Muscle of leg (tissue), 16 donors: ENCODE measurements around the gene MTMR4. TPM values are rescaled to one million over a fixed set of nuclear protein-coding genes. Genes with fewer than 3 reads are reported as not detected.
"Not testable (repeated sequence)": the region's sequence is repeated elsewhere in the genome, so short reads cannot be mapped to it uniquely, and the experiment has no call there.

Experiments
- DNase-seq: peaks from one replicate; pipeline ENCODE4 v3.0.0; 2013
- H3K27ac ChIP-seq: one replicate; pipeline ENCODE4 v1.5.1; 2013; ENCODE audit warnings: mild to moderate bottlenecking, low read length, control low read depth
- H3K27me3 ChIP-seq: one replicate; pipeline ENCODE4 v1.6.1; 2013; ENCODE audit warnings: low read length; ENCODE audit not compliant: control insufficient read depth, insufficient read depth
- H3K36me3 ChIP-seq: one replicate; pipeline ENCODE4 v1.6.1; 2013; ENCODE audit warnings: low read length; ENCODE audit not compliant: control insufficient read depth, insufficient read depth
- H3K4me1 ChIP-seq: one replicate; pipeline ENCODE4 v1.6.1; 2013; ENCODE audit warnings: low read length; ENCODE audit not compliant: control insufficient read depth, insufficient read depth
- H3K4me3 ChIP-seq: one replicate; pipeline ENCODE4 v1.5.1; 2013; ENCODE audit warnings: low read length, control low read depth
- H3K9me3 ChIP-seq: replicated peaks from 2 replicates; pipeline ENCODE4 v1.6.1; 2013; ENCODE audit warnings: low read depth, low read length; ENCODE audit not compliant: control insufficient read depth
- WGBS: methylation state at CpG from one replicate; pipeline ENCODE4 v1.1.5; 2013; ENCODE audit warnings: missing lambda C conversion rate; ENCODE audit not compliant: insufficient coverage; 5-methylcytosine and 5-hydroxymethylcytosine counted together
- long read RNA-seq, 11 donors: transcript quantifications; one replicate each; lab custom pipeline, GENCODE V29; 2026
- polyA plus RNA-seq, 8 donors: library from polyadenylated mRNA; unstranded; fragments of 120-200 nt; gene quantifications; one replicate each; pipeline versions ENCODE4 v1.2.1 to v1.2.3, GENCODE V29; 2013; ENCODE audit warnings: inconsistent platforms in 1 of 8, low replicate concordance in 1 of 8; ENCODE audit not compliant: insufficient read length in 8 of 8, insufficient read depth in 1 of 8
- total RNA-seq: library from RNA; stranded (reverse); fragments of 120-200 nt; gene quantifications from one replicate; pipeline ENCODE4 v1.2.4, GENCODE V29; 2013

Gene MTMR4
- 22.3 TPM for total RNA-seq
- 10 to 100 TPM; 17.4 to 23.7 (median 19.3) TPM for polyA plus RNA-seq
- long read RNA-seq, donor 1, partial matches to known transcripts, result 0 of 1 reads
- long read RNA-seq, donor 1, other reads (novel, unspliced or antisense), result 0 of 1 reads
- long read RNA-seq, donor 2, result 0 reads
- long read RNA-seq, donor 3, partial matches to known transcripts, result 0 of 1 reads
- long read RNA-seq, donor 3, other reads (novel, unspliced or antisense), result 0 of 1 reads
- long read RNA-seq, donor 4, full-length matches to known transcripts, result 1 of 1 reads
- long read RNA-seq, donor 4, partial matches to known transcripts, result 0 of 1 reads
- long read RNA-seq, donor 4, other reads (novel, unspliced or antisense), result 0 of 1 reads
- long read RNA-seq, donor 5, full-length matches to known transcripts, result 1 of 1 reads
- long read RNA-seq, donor 5, partial matches to known transcripts, result 0 of 1 reads
- long read RNA-seq, donor 5, other reads (novel, unspliced or antisense), result 0 of 1 reads
- long read RNA-seq, donor 6, full-length matches to known transcripts, result 1 of 1 reads
- long read RNA-seq, donor 6, partial matches to known transcripts, result 0 of 1 reads
- long read RNA-seq, donor 6, other reads (novel, unspliced or antisense), result 0 of 1 reads
- long read RNA-seq, donor 7, result 0 reads
- long read RNA-seq, donor 8, result 0 reads
- long read RNA-seq, donor 9, partial matches to known transcripts, result 0 of 1 reads
- long read RNA-seq, donor 9, other reads (novel, unspliced or antisense), result 0 of 1 reads
- long read RNA-seq, donor 10, partial matches to known transcripts, result 0 of 1 reads
- long read RNA-seq, donor 10, other reads (novel, unspliced or antisense), result 0 of 1 reads
- long read RNA-seq, donor 11, result 0 reads

DNA sequence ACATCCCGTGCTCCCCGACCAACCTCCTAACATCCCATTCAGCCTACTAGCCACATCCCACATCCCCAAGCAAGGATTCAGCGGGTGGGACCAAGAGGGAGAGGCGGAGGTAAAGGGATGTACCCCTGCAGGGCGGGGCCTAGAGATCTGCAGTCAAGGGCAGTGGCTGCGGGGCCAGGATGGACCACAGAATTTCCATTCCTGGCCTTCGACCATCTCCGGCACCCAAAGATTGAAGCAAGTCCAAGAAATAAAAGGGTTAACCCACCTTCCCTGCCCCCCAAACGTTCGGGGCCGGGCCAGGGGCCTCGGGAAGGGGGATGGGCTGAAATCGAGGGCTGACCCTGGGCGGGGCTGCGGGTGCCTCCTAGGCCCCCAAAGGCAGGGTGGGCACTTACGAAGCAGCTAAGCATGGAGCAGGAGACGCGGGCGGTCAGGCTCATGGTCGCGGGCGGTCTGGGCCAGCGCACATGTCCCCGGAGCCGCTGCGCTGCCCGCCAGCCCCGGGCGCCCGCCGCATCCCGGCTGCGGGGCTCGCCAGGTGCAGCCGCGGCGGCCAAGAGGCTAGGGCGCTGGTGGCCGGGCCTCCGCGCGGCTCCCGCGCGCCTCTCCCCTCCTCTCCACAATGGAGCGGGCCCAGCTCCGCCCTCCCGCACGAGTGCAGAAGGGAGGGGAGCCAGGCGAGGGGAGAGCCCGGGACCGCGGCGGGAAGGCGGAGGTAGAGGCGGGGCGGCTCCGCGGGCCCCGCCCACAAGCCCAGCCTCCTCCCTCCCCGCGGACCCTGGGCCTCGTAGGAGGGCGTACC lies at the start of gene MTMR4:
TSS of gene MTMR4 (minus strand) at position 674 of the 805 bp plus-strand sequence. CDS start at position 443, 231 bp downstream.
- Histone ChIP-seq H3K9me3 (no peaks in the 10 kb centered on the region), H3K27ac (peak within 1 kb of the TSS; percentile 80), H3K27me3 (no peaks in the 10 kb centered on the region), H3K4me3 (peak within 1 kb of the TSS; percentile 70), H3K36me3 (peaks cover 47% of the 10 kb centered on the region), H3K4me1 (peaks cover 28% of the 10 kb centered on the region)
- DNase-seq, result peak; percentile 93
- WGBS, result under 1% methylated on average over 24 of the region's 64 CpGs

- DNase-seq, result peak; percentile 46
- H3K4me1 ChIP-seq, result peaks cover 20% of the 10 kb centered on the region
- H3K27me3 ChIP-seq, result no peaks in the 10 kb centered on the region
- H3K9me3 ChIP-seq, result no peaks in the 10 kb centered on the region
- WGBS, result 45% methylated on average over 1 of the region's 1 CpG
- peak overlapping the region; percentile 71 for H3K27ac ChIP-seq
- H3K36me3 ChIP-seq, result no peaks in the 10 kb centered on the region
- no peak overlapping the region for H3K4me3 ChIP-seq
Observed at GRCh38 chr17:58560511-58560910, 46.1 kb upstream of the MTMR4 start.

DNA sequence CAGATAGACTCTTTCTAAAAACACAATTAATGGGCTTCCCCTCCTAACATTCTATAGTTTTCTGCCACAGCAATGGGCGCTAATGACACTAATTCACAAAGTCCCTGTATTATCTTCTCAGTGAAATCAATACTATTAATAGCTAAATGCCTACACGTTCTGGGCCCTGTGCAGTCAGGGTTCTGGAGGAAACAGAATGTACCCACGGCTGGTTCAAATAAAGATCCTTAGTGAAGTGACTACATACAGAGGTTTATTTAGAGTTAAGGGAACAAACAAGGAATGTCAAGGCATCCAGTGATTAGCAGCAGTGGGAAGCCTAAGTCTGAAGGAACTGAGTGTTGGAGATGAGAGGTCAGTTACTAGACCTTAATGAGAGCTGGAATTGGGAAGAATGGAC lies 43.5 kb upstream of the MTMR4 start:
- no peaks in the 10 kb centered on the region for H3K36me3 ChIP-seq
- H3K27me3 ChIP-seq, result no peaks in the 10 kb centered on the region
- no peak for DNase-seq
- H3K27ac ChIP-seq, result no peak overlapping the region
- 56% methylated on average over 2 of the region's 3 CpGs for WGBS
- H3K4me3 ChIP-seq, result no peak overlapping the region
- H3K4me1 ChIP-seq, result peaks cover 20% of the 10 kb centered on the region
- no peaks in the 10 kb centered on the region for H3K9me3 ChIP-seq

DNA sequence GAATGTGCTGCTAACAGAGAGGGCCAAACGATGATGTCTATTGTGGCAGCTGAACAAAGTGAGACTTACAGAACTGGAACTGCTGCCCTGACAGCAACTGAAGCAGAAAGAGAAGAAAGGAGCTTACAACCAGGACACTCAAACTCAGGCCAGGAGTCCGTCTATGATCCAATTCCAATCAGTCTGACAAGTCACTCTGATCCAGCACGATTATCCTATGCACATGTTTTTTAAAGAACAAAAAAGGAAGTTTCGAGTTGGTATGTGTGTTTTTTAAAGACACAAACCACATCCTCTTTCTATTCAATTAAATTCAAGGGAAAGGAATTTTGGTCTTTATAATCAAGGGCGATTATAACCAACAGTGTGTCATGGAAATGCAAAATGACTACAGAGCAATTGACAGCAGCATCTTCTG lies 42.4 kb upstream of the MTMR4 start:
- 79% methylated on average over 2 of the region's 5 CpGs for WGBS
- H3K4me1 ChIP-seq, result peaks cover 20% of the 10 kb centered on the region
- no peak overlapping the region for H3K4me3 ChIP-seq
- H3K27me3 ChIP-seq, result no peaks in the 10 kb centered on the region
- no peaks in the 10 kb centered on the region for H3K9me3 ChIP-seq
- H3K36me3 ChIP-seq, result no peaks in the 10 kb centered on the region
- DNase-seq, result peak; percentile 65
- no peak overlapping the region for H3K27ac ChIP-seq

- H3K4me3 ChIP-seq, DNase-seq, H3K36me3 ChIP-seq, H3K27ac ChIP-seq, H3K9me3 ChIP-seq, H3K27me3 ChIP-seq: not testable (repeated sequence)
- WGBS, result 92% methylated on average over 3 of the region's 3 CpGs
- H3K4me1 ChIP-seq, result peaks cover 13% of the 10 kb centered on the region
Observed at GRCh38 chr17:58555109-58555508, 40.7 kb upstream of the MTMR4 start.

- H3K27ac ChIP-seq, result no peak overlapping the region
- 83% methylated on average over 1 of the region's 2 CpGs for WGBS
- H3K27me3 ChIP-seq, result peaks cover 2% of the 10 kb centered on the region
- no peak for DNase-seq
- H3K36me3 ChIP-seq, result no peaks in the 10 kb centered on the region
- no peak overlapping the region for H3K4me3 ChIP-seq
- H3K4me1 ChIP-seq, result peaks cover 43% of the 10 kb centered on the region
- H3K9me3 ChIP-seq, result no peaks in the 10 kb centered on the region
Observed at GRCh38 chr17:58541249-58541648, 26.8 kb upstream of the MTMR4 start.

DNA sequence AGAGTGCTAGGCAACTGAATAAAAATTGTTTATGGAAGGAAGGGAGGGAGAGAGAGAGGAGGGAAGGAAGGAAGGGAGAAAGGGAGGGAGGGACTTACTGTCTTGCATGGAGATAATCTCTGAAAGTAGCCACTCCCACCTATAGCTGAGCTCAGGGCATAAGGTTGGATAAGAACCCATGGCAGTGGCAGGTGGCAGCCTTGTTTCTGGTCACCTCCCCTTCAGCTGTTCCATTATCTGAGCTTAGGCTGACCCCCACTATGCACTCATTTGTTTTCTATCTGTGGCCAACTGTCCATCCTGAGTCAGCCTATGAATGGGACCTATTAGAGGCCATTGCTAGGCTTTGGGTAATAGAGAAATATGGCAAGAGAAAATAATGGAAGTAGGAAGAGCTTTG lies 25.3 kb upstream of the MTMR4 start:
- Histone ChIP-seq H3K4me1 (peaks cover 56% of the 10 kb centered on the region), H3K27ac (no peak overlapping the region), H3K4me3 (no peak overlapping the region)

DNA sequence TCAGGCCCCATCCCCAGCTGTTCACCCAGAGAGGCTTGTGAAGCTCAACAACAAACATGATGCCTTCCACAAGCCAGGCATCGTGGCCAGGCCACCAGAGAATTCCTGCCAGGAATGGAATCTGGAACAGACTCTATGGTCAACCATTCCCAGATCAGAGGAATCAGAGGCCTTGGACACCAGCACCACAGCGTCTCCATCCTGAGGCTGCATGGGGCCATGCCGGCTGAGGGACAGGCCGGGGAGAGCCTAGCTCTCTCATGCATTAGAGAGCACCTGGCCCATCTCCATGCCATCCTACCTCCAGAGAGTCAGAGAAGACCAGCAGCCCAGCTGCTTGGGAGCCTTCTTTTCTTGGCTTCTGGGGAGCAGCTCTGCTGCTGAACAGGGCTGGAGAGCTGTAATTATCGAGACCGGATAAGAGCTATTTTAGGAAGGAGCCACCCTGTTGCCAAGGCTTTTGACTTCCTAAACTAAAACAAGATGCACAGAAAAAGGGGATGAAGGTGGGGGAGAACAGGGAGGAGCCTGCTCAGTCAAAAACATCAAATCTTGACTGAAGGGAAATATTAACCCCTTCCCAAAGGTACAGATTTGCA lies 24.5 kb upstream of the MTMR4 start:
- Histone ChIP-seq H3K4me3 (no peak overlapping the region), H3K36me3 (no peaks in the 10 kb centered on the region), H3K4me1 (peaks cover 64% of the 10 kb centered on the region), H3K27me3 (peaks cover 2% of the 10 kb centered on the region), H3K9me3 (no peaks in the 10 kb centered on the region), H3K27ac (peak overlapping the region; percentile 75)
- WGBS, result 58% methylated on average over 2 of the region's 6 CpGs
- peak; percentile 65 for DNase-seq

More for the DNA sequence above, 25.3 kb upstream of the MTMR4 start:
- H3K27me3 ChIP-seq, result peaks cover 2% of the 10 kb centered on the region
- H3K9me3 ChIP-seq, result no peaks in the 10 kb centered on the region
- peak; percentile 54 for DNase-seq
- H3K36me3 ChIP-seq, result no peaks in the 10 kb centered on the region

- Histone ChIP-seq H3K9me3 (no peaks in the 10 kb centered on the region), H3K4me1 (peaks cover 80% of the 10 kb centered on the region), H3K36me3 (no peaks in the 10 kb centered on the region), H3K27me3 (peaks cover 8% of the 10 kb centered on the region), H3K4me3 (no peak overlapping the region), H3K27ac (peak overlapping the region; percentile 33)
- no peak for DNase-seq
- WGBS, result 77% methylated on average over 2 of the region's 4 CpGs
Observed at GRCh38 chr17:58537266-58537665, 22.8 kb upstream of the MTMR4 start.
